Measurements from ENCODE around the gene WDR59. TPM values are rescaled to one million over a fixed set of nuclear protein-coding genes. Genes with fewer than 3 reads are reported as not detected.

The WDR59 gene
- total RNA-seq, 6 experiments from 2014 or later, result 32.1 to 39.8 (median 37.3) TPM

DNA sequence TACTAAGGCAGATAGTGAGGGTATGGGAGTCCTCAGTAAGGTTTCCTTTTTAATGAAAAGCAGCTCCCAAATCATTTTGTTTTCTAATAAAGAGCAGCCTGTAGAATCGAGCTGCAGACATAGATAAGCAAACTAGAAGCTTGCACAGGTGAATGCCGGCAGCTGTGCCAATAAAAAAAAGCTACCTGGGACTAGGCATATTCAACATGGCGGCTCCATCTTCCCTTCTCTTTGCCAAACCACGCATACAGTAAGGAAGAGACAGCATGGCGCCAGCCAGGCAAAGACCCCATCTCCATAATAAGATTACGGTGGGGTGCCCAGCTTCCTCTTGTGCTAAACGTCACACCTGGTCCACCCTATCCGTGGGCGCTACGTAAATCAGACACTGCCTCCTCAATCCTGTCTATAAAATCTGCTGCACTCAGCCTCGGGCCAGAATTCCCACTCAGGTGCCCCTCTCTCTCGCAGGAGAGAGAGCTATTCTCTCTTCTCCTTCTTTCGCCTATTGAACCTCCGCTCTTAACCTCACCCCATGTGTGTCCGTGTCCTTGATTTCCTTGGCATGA, 117.6 kb downstream of the WDR59 start:
- Mint-ChIP-seq H3K4me3 (no peak overlapping the region), H3K27ac (no peak overlapping the region), H3K36me3 (ENCODE audit: low read depth) (peaks cover 5% of the 10 kb centered on the region; the same call in 1 of the 2 replicates), H3K27me3 (ENCODE audit: insufficient read depth) (no peaks in the 10 kb centered on the region), H3K9me3 (no peaks in the 10 kb centered on the region), H3K4me1 (ENCODE audit: low read depth) (peaks cover 27% of the 10 kb centered on the region)
- no peak for TF ChIP-seq CTCF (IDR thresholded peaks at IDR 0.05)
- no peak for DNase-seq

GRCh38 chr16:74865922-74866598, 118.9 kb downstream of the WDR59 start:
- TF ChIP-seq CTCF (IDR thresholded peaks at IDR 0.05), result no peak
- Mint-ChIP-seq H3K27me3 (ENCODE audit: insufficient read depth) (no peaks in the 10 kb centered on the region), H3K27ac (no peak overlapping the region), H3K9me3 (no peaks in the 10 kb centered on the region), H3K4me1 (ENCODE audit: low read depth) (peaks cover 27% of the 10 kb centered on the region), H3K36me3 (ENCODE audit: low read depth) (peaks cover 5% of the 10 kb centered on the region; the same call in 1 of the 2 replicates), H3K4me3 (peak overlapping the region; percentile 19; the same call in 1 of the 2 replicates)
- DNase-seq, result no peak

GRCh38 chr16:74862743-74863244, 122.1 kb downstream of the WDR59 start:
- no peaks in the 10 kb centered on the region for H3K36me3 Mint-ChIP-seq (ENCODE audit: low read depth)
- no peak overlapping the region for H3K4me3 Mint-ChIP-seq
- peak; percentile 33 for DNase-seq
- H3K27ac Mint-ChIP-seq, result no peak overlapping the region
- peaks cover 1% of the 10 kb centered on the region; the same call in 1 of the 2 replicates for H3K27me3 Mint-ChIP-seq (ENCODE audit: insufficient read depth)
- no peaks in the 10 kb centered on the region for H3K9me3 Mint-ChIP-seq
- peaks cover 9% of the 10 kb centered on the region for H3K4me1 Mint-ChIP-seq (ENCODE audit: low read depth)
- peak; percentile 94 for TF ChIP-seq CTCF (IDR thresholded peaks at IDR 0.05)

- H3K36me3 Mint-ChIP-seq (ENCODE audit: low read depth), result no peaks in the 10 kb centered on the region
- peaks cover 6% of the 10 kb centered on the region; the same call in 1 of the 2 replicates for H3K4me1 Mint-ChIP-seq (ENCODE audit: low read depth)
- TF ChIP-seq CTCF (IDR thresholded peaks at IDR 0.05), result no peak
- no peak overlapping the region for H3K4me3 Mint-ChIP-seq
- H3K9me3 Mint-ChIP-seq, result no peaks in the 10 kb centered on the region
- no peak overlapping the region for H3K27ac Mint-ChIP-seq
- no peak for DNase-seq
- H3K27me3 Mint-ChIP-seq (ENCODE audit: insufficient read depth), result peaks cover 13% of the 10 kb centered on the region
Observed at GRCh38 chr16:74852500-74852875, 132.4 kb downstream of the WDR59 start.

GRCh38 chr16:74850027-74850426, 134.9 kb downstream of the WDR59 start:
- DNase-seq, result no peak
- no peaks in the 10 kb centered on the region for H3K36me3 Mint-ChIP-seq (ENCODE audit: low read depth)
- H3K4me1 Mint-ChIP-seq (ENCODE audit: low read depth), result peaks cover 6% of the 10 kb centered on the region; the same call in 1 of the 2 replicates
- no peak for TF ChIP-seq CTCF (IDR thresholded peaks at IDR 0.05)
- no peak overlapping the region for H3K4me3 Mint-ChIP-seq
- H3K27ac Mint-ChIP-seq, result no peak overlapping the region
- H3K27me3 Mint-ChIP-seq (ENCODE audit: insufficient read depth), result peaks cover 13% of the 10 kb centered on the region
- no peaks in the 10 kb centered on the region for H3K9me3 Mint-ChIP-seq
